ENCODE measurements around the gene TLCD2.
"Not testable (repeated sequence)": the region's sequence is repeated elsewhere in the genome, so short reads cannot be mapped to it uniquely, and the experiment has no call there.

TLCD2 gene

GRCh38 chr17:1693339-1693738, 16.8 kb downstream of the TLCD2 start:
- TF ChIP-seq, protein P1, sequence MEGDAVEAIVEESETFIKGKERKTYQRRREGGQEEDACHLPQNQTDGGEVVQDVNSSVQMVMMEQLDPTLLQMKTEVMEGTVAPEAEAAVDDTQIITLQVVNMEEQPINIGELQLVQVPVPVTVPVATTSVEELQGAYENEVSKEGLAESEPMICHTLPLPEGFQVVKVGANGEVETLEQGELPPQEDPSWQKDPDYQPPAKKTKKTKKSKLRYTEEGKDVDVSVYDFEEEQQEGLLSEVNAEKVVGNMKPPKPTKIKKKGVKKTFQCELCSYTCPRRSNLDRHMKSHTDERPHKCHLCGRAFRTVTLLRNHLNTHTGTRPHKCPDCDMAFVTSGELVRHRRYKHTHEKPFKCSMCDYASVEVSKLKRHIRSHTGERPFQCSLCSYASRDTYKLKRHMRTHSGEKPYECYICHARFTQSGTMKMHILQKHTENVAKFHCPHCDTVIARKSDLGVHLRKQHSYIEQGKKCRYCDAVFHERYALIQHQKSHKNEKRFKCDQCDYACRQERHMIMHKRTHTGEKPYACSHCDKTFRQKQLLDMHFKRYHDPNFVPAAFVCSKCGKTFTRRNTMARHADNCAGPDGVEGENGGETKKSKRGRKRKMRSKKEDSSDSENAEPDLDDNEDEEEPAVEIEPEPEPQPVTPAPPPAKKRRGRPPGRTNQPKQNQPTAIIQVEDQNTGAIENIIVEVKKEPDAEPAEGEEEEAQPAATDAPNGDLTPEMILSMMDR (IDR thresholded peaks at IDR 0.05; ENCODE audit: low read depth, low read length, missing control alignments) = no peak
- no peak for DNase-seq (ENCODE audit: low read depth)
- H3K4me3 ChIP-seq (ENCODE audit: low read depth, low read length) = no peak overlapping the region

- DNase-seq (ENCODE audit: low read depth) = no peak
- TF ChIP-seq, protein P1 (IDR thresholded peaks at IDR 0.05; ENCODE audit: low read depth, low read length, missing control alignments) = no peak
- H3K4me3 ChIP-seq (ENCODE audit: low read depth, low read length) = no peak overlapping the region
Observed at GRCh38 chr17:1690544-1691221, 19.5 kb downstream of the TLCD2 start.

- DNase-seq (ENCODE audit: low read depth); H3K4me3 ChIP-seq (ENCODE audit: low read depth, low read length): not testable (repeated sequence)
Observed at GRCh38 chr17:1688405-1688804, 21.8 kb downstream of the TLCD2 start.

- TF ChIP-seq, protein P1 (IDR thresholded peaks at IDR 0.05; ENCODE audit: low read depth, low read length, missing control alignments) = no peak
- H3K4me3 ChIP-seq (ENCODE audit: low read depth, low read length) = no peak overlapping the region
Observed at GRCh38 chr17:1686086-1686485, 24.1 kb downstream of the TLCD2 start.

GRCh38 chr17:1684378-1685189, 25.6 kb downstream of the TLCD2 start, which contains the start of gene PRPF8:
Gene PRPF8, minus strand, starts transcription at chr17:1684867. Its CDS starts 296 bp downstream, at chr17:1684571.
- TF ChIP-seq, protein P1 (IDR thresholded peaks at IDR 0.05; ENCODE audit: low read depth, low read length, missing control alignments) = no peak
- peak; percentile 94 for DNase-seq (ENCODE audit: low read depth)
- H3K4me3 ChIP-seq (ENCODE audit: low read depth, low read length) = peak within 1 kb of the TSS; percentile 97

More at GRCh38 chr17:1686086-1686485, 24.1 kb downstream of the TLCD2 start:
- no peak for DNase-seq (ENCODE audit: low read depth)

DNA sequence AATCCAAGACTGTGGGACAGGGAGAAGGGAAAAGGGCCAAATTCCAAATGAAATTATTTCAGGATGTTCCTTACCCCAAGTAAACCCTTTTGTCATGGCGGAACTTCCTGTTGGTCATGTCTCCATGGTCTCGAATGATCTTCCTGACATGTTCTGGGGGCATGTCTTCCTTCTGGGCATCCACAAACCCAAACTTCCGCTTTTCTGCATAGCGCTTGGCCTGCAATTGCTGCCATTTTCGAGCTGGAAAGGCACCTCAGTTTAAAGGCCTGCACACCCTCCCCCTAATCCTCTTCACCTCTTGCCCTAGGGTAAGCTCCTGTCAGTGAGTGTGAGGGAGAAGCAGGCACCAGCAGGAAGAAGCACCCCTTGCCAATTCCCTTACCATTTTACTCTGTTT, 26.7 kb downstream of the TLCD2 start:
- peak overlapping the region; percentile 97 for H3K4me3 ChIP-seq (ENCODE audit: low read depth, low read length)
- TF ChIP-seq, protein P1 (IDR thresholded peaks at IDR 0.05; ENCODE audit: low read depth, low read length, missing control alignments) = no peak
- DNase-seq (ENCODE audit: low read depth) = no peak

DNA sequence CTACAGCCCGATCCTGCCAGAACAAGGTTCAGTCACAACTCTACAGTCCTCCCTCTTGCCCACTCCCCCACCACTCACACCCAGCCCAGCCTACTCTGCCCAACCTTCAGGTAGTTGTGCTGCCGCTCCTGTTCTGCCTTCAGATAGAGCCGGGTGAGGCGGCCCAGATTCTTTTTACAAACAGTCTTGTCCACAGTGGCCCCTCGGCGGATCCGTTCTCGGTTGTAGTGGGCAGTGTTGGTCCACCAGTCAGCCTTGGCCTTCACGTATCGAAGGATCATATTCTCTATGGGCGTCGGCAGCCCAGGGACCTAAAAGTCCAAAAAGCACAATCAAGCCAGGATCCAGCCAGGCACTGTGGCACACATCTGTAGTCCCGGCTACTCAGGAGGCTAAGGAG, 33.8 kb downstream of the TLCD2 start:
- no peak for DNase-seq (ENCODE audit: low read depth)
- TF ChIP-seq, protein P1 (IDR thresholded peaks at IDR 0.05; ENCODE audit: low read depth, low read length, missing control alignments) = no peak

More for the DNA sequence above, 33.8 kb downstream of the TLCD2 start:
- no peak overlapping the region for H3K4me3 ChIP-seq (ENCODE audit: low read depth, low read length)

All from GM12864 (cell line).